GM18868 (cell line): Measurements from ENCODE around the gene GNPNAT1.
"Not testable (repeated sequence)": the region's sequence is repeated elsewhere in the genome, so short reads cannot be mapped to it uniquely, and the experiment has no call there.

Experiments
- ATAC-seq: cut with Tn5 transposase; IDR thresholded peaks from one replicate; pipeline ENCODE4 v1.9.1; 2021; ENCODE audit warnings: mild to moderate bottlenecking, moderate library complexity; ENCODE audit not compliant: unreplicated experiment

GNPNAT1 gene

DNA sequence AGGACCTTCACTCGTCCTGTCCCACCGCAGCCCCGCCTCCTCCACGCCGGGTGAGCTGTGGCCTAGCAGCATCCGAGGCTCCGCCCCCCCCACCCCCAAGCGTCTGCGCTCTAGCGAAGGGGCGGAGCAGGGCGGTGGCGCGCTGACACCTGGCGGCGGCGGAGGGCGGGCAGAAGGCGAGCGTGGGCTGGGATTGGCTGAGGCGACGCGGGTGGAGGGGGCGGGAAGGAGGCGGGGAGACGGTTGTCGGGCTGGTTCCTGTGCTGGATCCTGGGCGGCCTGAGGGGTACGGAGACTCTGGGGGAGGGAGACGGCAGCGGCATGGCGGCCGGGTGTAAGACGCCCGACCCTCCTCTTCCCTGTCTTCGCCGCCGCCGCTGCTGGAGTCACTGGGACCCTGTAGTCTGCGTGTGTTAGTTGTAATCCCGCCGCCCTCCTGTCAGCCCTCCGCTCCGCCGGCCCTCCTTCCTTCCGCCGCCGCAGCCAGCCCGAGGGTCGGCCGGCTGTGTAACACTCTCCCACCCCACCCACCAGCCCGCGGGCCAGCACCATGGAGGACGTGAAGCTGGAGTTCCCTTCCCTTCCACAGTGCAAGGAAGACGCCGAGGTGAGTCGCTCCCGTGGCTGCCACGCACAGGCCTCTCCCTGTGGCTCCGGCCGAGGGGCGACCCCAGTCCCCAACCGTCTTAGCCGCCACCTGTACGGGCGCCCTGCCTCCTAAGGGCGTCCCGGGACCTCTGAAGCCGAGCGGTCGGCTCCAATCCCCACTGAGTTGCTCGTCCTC, 61.3 kb downstream of the GNPNAT1 start, which contains the start of gene STYX:
STYX (plus strand) TSS at position 242 of the 784 bp plus-strand sequence; CDS start at position 551, 309 bp downstream.
- peak; percentile 95 for ATAC-seq

DNA sequence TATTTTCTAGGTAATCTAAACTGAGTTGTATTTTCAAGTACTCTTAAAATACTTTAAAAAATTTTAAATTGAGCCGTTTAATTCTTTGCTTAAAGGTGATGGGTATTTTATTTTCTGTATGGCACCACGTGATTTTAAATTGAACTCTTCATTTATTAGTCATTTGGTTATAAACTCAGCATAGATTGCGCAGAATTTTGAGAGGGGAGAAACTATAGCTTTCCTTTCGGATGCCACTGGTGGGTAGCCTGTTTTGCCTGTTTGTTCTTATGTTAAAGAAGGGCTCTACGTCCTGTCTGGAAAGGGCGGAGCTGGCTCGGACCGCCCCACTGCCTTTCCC, 61.9 kb downstream of the GNPNAT1 start:
- ATAC-seq, result no peak

DNA sequence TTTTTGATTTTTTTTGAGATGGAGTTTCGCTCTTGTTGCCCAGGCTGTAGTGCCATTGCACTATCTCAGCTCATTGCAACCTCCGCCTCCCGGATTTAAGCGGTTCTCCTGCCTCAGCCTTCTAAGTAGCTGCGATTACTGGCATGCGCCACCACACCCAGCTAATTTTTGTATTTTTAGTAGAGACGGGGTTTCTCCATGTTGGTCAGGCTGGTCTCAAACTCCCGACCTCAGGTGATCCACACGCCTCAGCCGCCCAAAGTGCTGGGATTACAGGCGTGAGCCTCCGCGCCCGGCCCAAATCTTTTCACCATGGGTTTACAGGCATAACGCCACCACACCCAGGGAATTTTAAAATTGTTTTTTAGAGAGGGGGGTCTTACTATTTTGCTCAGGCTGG, 62.4 kb downstream of the GNPNAT1 start:
- not testable (repeated sequence) for ATAC-seq

DNA sequence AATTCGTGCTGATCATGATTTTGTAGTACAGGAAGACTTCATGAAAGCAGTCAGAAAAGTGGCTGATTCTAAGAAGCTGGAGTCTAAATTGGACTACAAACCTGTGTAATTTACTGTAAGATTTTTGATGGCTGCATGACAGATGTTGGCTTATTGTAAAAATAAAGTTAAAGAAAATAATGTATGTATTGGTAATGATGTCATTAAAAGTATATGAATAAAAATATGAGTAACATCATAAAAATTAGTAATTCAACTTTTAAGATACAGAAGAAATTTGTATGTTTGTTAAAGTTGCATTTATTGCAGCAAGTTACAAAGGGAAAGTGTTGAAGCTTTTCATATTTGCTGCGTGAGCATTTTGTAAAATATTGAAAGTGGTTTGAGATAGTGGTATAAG, 63.9 kb downstream of the GNPNAT1 start:
- ATAC-seq, result not testable (repeated sequence)
